ENCODE data around the gene NSA2.

The NSA2 gene

DNA sequence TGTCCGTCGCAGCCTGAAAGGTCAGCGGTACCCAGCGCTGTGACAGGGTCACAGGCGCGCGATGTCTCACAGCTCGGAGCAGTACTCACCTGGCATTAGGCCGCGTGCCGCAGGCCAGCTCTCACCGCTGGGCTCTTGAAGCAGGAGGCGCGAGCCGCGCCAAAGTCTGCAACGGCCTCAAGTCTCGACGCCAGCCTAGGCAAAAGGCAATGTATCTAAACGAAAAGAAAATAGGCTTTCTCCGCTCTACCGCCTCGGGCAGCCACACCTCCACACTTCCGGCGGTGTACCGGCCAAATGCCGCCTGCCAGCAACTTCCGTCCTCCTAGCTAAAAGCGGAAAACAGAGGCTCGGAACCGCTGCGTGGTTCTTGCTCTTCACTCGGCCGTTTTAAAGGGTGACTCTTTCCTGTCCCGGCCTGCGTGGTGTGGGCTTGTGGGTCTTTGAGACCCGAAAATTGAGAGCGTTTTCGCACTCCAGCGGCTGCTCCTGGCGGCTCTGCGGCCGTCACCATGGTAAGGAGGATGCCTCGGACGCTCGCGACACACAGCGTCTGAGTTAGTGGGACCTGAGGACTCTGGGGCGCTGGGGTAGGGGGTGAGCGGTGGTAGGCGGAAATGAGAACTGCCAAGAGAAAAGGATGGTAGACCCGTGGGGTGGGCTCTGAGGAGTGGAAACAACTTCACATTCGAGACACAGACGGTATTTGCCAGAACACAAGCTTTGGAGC, at the start of gene NSA2, which contains the start of gene GFM2:
TSS of gene NSA2 (plus strand) at position 401 of the 730 bp plus-strand sequence. CDS start at position 513, 112 bp downstream.
TSS of gene GFM2 (minus strand) at position 269 of the 730 bp plus-strand sequence. CDS start 3,375 bp downstream, outside the sequence.
- Histone ChIP-seq H3K27me3 (ENCODE audit: insufficient read depth, poor library complexity, severe bottlenecking) (no peaks in the 10 kb centered on the region), H3K36me3 (ENCODE audit: low read depth) (peaks cover 61% of the 10 kb centered on the region), H3K4me3 (ENCODE audit: severe bottlenecking) (peak within 1 kb of the TSS; percentile 75), H3K9me3 (ENCODE audit: severe bottlenecking) (no peaks in the 10 kb centered on the region), H3K27ac (ENCODE audit: poor library complexity, severe bottlenecking) (peak within 1 kb of the TSS; percentile 97), H3K4me1 (ENCODE audit: insufficient read depth, poor library complexity, severe bottlenecking) (peaks cover 34% of the 10 kb centered on the region)
- DNase-seq (ENCODE audit: low spot score) = peak; percentile 90
- TF ChIP-seq, protein P1, sequence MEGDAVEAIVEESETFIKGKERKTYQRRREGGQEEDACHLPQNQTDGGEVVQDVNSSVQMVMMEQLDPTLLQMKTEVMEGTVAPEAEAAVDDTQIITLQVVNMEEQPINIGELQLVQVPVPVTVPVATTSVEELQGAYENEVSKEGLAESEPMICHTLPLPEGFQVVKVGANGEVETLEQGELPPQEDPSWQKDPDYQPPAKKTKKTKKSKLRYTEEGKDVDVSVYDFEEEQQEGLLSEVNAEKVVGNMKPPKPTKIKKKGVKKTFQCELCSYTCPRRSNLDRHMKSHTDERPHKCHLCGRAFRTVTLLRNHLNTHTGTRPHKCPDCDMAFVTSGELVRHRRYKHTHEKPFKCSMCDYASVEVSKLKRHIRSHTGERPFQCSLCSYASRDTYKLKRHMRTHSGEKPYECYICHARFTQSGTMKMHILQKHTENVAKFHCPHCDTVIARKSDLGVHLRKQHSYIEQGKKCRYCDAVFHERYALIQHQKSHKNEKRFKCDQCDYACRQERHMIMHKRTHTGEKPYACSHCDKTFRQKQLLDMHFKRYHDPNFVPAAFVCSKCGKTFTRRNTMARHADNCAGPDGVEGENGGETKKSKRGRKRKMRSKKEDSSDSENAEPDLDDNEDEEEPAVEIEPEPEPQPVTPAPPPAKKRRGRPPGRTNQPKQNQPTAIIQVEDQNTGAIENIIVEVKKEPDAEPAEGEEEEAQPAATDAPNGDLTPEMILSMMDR (IDR thresholded peaks at IDR 0.05; ENCODE audit: poor library complexity, severe bottlenecking) = peak; percentile 34
- peak; percentile 72 for ATAC-seq (ENCODE audit: low read depth)

GRCh38 chr5:74717596-74717995, 49.5 kb upstream of the NSA2 start:
- no peak for ATAC-seq (ENCODE audit: low read depth)

GRCh38 chr5:74722271-74722670, 44.8 kb upstream of the NSA2 start:
- no peaks in the 10 kb centered on the region for H3K9me3 ChIP-seq (ENCODE audit: severe bottlenecking)
- H3K27me3 ChIP-seq (ENCODE audit: insufficient read depth, poor library complexity, severe bottlenecking) = no peaks in the 10 kb centered on the region
- ATAC-seq (ENCODE audit: low read depth) (no peak), DNase-seq (ENCODE audit: low spot score) (no peak)
- no peak overlapping the region for H3K27ac ChIP-seq (ENCODE audit: poor library complexity, severe bottlenecking)
- H3K36me3 ChIP-seq (ENCODE audit: low read depth) = peaks cover 98% of the 10 kb centered on the region
- TF ChIP-seq, protein P1 (IDR thresholded peaks at IDR 0.05; ENCODE audit: poor library complexity, severe bottlenecking) = no peak
- H3K4me1 ChIP-seq (ENCODE audit: insufficient read depth, poor library complexity, severe bottlenecking) = no peaks in the 10 kb centered on the region
- H3K4me3 ChIP-seq (ENCODE audit: severe bottlenecking) = no peak overlapping the region

More at GRCh38 chr5:74717596-74717995, 49.5 kb upstream of the NSA2 start:
- DNase-seq (ENCODE audit: low spot score) = no peak
- Histone ChIP-seq H3K4me3 (ENCODE audit: severe bottlenecking) (no peak overlapping the region), H3K27ac (ENCODE audit: poor library complexity, severe bottlenecking) (no peak overlapping the region), H3K9me3 (ENCODE audit: severe bottlenecking) (no peaks in the 10 kb centered on the region), H3K4me1 (ENCODE audit: insufficient read depth, poor library complexity, severe bottlenecking) (no peaks in the 10 kb centered on the region), H3K36me3 (ENCODE audit: low read depth) (peaks cover 75% of the 10 kb centered on the region), H3K27me3 (ENCODE audit: insufficient read depth, poor library complexity, severe bottlenecking) (no peaks in the 10 kb centered on the region)
- TF ChIP-seq, protein P1 (IDR thresholded peaks at IDR 0.05; ENCODE audit: poor library complexity, severe bottlenecking) = no peak

DNA sequence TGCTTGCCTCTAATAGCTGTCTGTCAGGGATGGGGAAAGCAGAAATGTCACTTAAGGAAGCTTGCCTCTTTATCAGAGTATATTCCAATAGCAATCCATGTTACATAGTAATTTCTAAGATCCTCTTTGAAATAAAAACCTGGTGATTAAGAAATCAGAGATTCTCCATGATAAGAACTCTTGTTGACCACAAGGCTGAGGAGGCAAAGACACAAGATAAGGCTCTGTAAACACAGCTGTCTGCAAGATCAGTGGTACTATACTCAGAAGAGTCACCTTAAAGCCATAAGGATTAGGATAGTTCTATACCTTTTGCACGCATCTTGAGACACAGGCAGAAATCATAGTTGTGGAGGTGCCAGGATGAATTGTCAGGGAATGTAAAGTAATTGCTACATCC, 41.7 kb upstream of the NSA2 start:
- Histone ChIP-seq H3K4me3 (ENCODE audit: severe bottlenecking) (no peak overlapping the region), H3K27ac (ENCODE audit: poor library complexity, severe bottlenecking) (no peak overlapping the region), H3K36me3 (ENCODE audit: low read depth) (peaks cover 91% of the 10 kb centered on the region), H3K27me3 (ENCODE audit: insufficient read depth, poor library complexity, severe bottlenecking) (no peaks in the 10 kb centered on the region), H3K9me3 (ENCODE audit: severe bottlenecking) (no peaks in the 10 kb centered on the region), H3K4me1 (ENCODE audit: insufficient read depth, poor library complexity, severe bottlenecking) (no peaks in the 10 kb centered on the region)
- TF ChIP-seq, protein P1 (IDR thresholded peaks at IDR 0.05; ENCODE audit: poor library complexity, severe bottlenecking) = no peak
- no peak for ATAC-seq (ENCODE audit: low read depth)
- no peak for DNase-seq (ENCODE audit: low spot score)

DNA sequence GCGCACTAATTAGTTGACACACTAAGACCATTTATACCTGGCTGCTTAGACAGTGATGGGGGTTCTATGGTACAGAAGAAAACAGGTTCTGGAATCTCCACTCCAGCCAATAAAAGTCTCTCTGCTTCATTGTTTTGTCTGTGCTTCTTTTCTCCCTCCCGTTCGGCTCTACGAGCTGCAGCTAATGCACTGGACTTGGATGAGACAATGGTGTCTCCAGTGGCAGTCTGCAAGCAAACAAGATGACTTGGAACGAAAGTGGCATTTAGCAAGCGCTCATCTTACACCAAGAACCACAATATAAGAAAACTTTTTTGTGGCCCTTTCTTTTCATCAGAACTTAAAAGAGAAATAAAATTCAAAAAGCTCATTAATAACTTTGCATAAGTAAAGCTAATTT, 30.3 kb upstream of the NSA2 start:
- Histone ChIP-seq H3K4me3 (ENCODE audit: severe bottlenecking) (no peak overlapping the region), H3K36me3 (ENCODE audit: low read depth) (peaks cover 98% of the 10 kb centered on the region)
- TF ChIP-seq, protein P1 (IDR thresholded peaks at IDR 0.05; ENCODE audit: poor library complexity, severe bottlenecking) = no peak

More for the DNA sequence above, 30.3 kb upstream of the NSA2 start:
- H3K4me1 ChIP-seq (ENCODE audit: insufficient read depth, poor library complexity, severe bottlenecking) = no peaks in the 10 kb centered on the region
- H3K27me3 ChIP-seq (ENCODE audit: insufficient read depth, poor library complexity, severe bottlenecking) = no peaks in the 10 kb centered on the region
- ATAC-seq (ENCODE audit: low read depth) (no peak), DNase-seq (ENCODE audit: low spot score) (no peak)
- H3K27ac ChIP-seq (ENCODE audit: poor library complexity, severe bottlenecking) = no peak overlapping the region
- H3K9me3 ChIP-seq (ENCODE audit: severe bottlenecking) = no peaks in the 10 kb centered on the region
